DOHH2 (cell line): ENCODE measurements around the gene EPS15.

Source experiments
- H3F3A ChIP-seq: fragments of 200-600 bp; sonication (generic), shearing (Covaris generic); 2 replicates; pipeline ENCODE4 v1.6.0; 2016; ENCODE audit warnings: antibody characterized with exemption, mild to moderate bottlenecking; ENCODE audit not compliant: control insufficient read depth, insufficient read depth
- H3K27ac ChIP-seq: fragments of 200-600 bp; sonication (generic); 2 replicates; pipeline ENCODE4 v1.5.1; 2014; ENCODE audit warnings: low read depth, mild to moderate bottlenecking, low read length, moderate library complexity
- H3K27me3 ChIP-seq: fragments of 200-600 bp; sonication (generic); 2 replicates; pipeline ENCODE4 v1.6.1; 2014; ENCODE audit warnings: mild to moderate bottlenecking, low read length, mixed read lengths; ENCODE audit not compliant: control insufficient read depth
- H3K36me3 ChIP-seq: fragments of 200-600 bp; sonication (generic); 2 replicates; pipeline ENCODE4 v1.6.1; 2014; ENCODE audit warnings: mild to moderate bottlenecking, low read length, moderate library complexity, mixed read lengths; ENCODE audit not compliant: control insufficient read depth
- H3K4me1 ChIP-seq: fragments of 200-600 bp; sonication (generic); 2 replicates; pipeline ENCODE4 v1.6.1; 2014; ENCODE audit warnings: mild to moderate bottlenecking, low read length, mixed read lengths; ENCODE audit not compliant: control insufficient read depth
- H3K4me2 ChIP-seq: fragments of 200-600 bp; sonication (generic); 2 replicates; pipeline ENCODE4 v1.6.0; 2014; ENCODE audit warnings: mild to moderate bottlenecking, low read length, moderate library complexity
- H3K4me3 ChIP-seq: fragments of 200-600 bp; sonication (generic); 2 replicates; pipeline ENCODE4 v1.5.1; 2014; ENCODE audit warnings: mild to moderate bottlenecking, low read length, mixed read lengths
- H3K79me2 ChIP-seq: fragments of 200-600 bp; sonication (generic); 2 replicates; pipeline ENCODE4 v1.6.1; 2014; ENCODE audit warnings: mild to moderate bottlenecking, low read length, mixed read lengths; ENCODE audit not compliant: control insufficient read depth
- H3K9me2 ChIP-seq: fragments of 200-600 bp; sonication (generic); replicated peaks from 2 replicates; pipeline ENCODE4 v1.6.1; 2014; ENCODE audit warnings: mild to moderate bottlenecking, low read length, mixed read lengths; ENCODE audit not compliant: control insufficient read depth
- H3K9me3 ChIP-seq: fragments of 200-600 bp; sonication (generic); 2 replicates; pipeline ENCODE4 v1.6.1; 2014; ENCODE audit warnings: antibody characterized with exemption, low read length, mixed read lengths; ENCODE audit not compliant: control insufficient read depth, insufficient read depth
- H4K20me1 ChIP-seq: fragments of 200-600 bp; sonication (generic); 2 replicates; pipeline ENCODE4 v1.6.0; 2014; ENCODE audit warnings: low read depth, mild to moderate bottlenecking, antibody characterized with exemption, low read length, moderate library complexity; ENCODE audit not compliant: control insufficient read depth, insufficient read depth
- EZH2phosphoT487 ChIP-seq: fragments of 200-600 bp; sonication (generic); IDR thresholded peaks from 2 replicates; pipeline ENCODE4 v1.6.1; 2017; ENCODE audit warnings: borderline replicate concordance, mild to moderate bottlenecking, antibody characterized with exemption, low read length, moderate library complexity, mixed read lengths
- TF ChIP-seq, protein P1 (sequence below): fragments of 200-600 bp; sonication (generic); IDR thresholded peaks from one replicate; pipeline ENCODE4 v1.5.1; 2014; ENCODE audit warnings: antibody characterized with exemption, mild to moderate bottlenecking, low read depth, low read length; ENCODE audit not compliant: poor library complexity, severe bottlenecking

EPS15 gene

DNA sequence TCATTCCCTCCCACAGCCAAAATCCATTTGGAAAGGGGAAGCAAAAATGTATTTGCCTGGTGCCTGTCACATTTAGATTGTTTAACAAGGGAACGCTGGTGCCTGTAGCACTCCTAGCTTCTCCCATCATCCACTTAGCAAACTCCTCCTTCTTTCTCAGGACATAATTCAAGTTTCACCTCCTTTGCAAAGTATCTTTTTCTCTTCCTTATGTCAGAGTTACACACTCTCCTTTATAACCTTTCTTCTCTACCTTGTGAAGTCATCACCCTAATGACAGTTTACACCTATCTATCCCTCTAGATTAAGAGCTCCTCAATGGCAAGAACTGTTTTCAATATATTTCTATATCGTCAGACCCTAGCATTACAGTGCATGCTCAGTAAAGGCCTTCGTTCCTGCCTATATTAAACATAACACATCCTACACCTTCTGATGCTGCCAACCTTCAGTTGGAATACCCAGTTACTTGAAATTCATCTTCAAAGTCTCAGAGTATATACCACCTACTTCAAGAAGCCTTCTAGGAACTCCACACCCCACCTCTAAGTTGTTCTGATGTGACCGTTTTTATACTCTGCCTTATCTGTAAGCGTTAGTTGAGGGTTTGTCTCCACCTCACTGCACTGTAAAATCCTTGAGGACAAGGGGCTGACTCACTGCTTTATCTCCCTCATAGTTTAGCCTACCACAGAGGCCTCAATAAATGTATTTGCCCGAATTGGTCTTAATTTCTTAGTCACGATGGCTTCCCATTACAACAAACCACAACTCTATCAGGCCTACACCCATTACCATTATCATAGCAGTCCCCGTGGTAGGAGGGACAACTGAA lies 1.0 kb upstream of the EPS15 start:
- Histone ChIP-seq H3K27ac (no peak overlapping the region), H4K20me1 (0 out of 2 replicates have a peak, but pooled peaks cover 12% of the 10 kb centered on the region), H3K9me2 (no peaks in the 10 kb centered on the region), H3K9me3 (no peaks in the 10 kb centered on the region), H3K36me3 (peaks cover 52% of the 10 kb centered on the region), H3K4me2 (peak overlapping the region; percentile 54), H3K79me2 (peaks cover 64% of the 10 kb centered on the region), H3K27me3 (no peaks in the 10 kb centered on the region), H3K4me1 (peaks cover 37% of the 10 kb centered on the region), H3F3A (peaks cover 23% of the 10 kb centered on the region), H3K4me3 (peak overlapping the region; percentile 66)
- TF ChIP-seq EZH2phosphoT487, result no peak
- TF ChIP-seq, protein P1, sequence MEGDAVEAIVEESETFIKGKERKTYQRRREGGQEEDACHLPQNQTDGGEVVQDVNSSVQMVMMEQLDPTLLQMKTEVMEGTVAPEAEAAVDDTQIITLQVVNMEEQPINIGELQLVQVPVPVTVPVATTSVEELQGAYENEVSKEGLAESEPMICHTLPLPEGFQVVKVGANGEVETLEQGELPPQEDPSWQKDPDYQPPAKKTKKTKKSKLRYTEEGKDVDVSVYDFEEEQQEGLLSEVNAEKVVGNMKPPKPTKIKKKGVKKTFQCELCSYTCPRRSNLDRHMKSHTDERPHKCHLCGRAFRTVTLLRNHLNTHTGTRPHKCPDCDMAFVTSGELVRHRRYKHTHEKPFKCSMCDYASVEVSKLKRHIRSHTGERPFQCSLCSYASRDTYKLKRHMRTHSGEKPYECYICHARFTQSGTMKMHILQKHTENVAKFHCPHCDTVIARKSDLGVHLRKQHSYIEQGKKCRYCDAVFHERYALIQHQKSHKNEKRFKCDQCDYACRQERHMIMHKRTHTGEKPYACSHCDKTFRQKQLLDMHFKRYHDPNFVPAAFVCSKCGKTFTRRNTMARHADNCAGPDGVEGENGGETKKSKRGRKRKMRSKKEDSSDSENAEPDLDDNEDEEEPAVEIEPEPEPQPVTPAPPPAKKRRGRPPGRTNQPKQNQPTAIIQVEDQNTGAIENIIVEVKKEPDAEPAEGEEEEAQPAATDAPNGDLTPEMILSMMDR, result no peak

DNA sequence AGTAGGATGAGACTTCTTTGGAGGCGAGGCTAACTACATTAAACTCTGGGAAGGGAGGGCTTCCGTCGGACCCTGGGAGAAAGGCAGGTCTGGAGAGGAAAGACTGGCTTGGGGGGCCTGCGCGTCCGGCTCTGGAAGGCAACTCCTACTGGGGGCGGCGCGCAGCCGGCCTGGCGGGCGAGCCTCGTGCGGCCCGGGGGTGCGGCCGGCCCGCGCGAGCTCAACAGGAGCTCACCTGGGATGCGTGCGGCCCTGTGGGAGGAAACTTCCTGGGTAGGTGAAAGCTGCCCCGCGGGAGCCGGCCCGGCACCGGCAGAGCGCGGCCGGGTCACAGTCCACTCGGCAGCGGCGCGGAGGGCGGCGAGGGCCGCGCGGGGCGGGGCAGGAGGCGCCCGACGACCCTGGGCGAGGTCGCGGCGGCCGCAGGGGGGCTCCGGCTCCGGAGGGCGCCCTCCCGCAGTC lies 449 bp downstream of the EPS15 start:
- peak overlapping the region; percentile 95 for H3K4me3 ChIP-seq
- H3K4me2 ChIP-seq, result peak overlapping the region; percentile 82
- H3K9me3 ChIP-seq, result no peaks in the 10 kb centered on the region
- TF ChIP-seq, protein P1, result no peak
- TF ChIP-seq EZH2phosphoT487, result no peak
- peaks cover 48% of the 10 kb centered on the region for H3K4me1 ChIP-seq
- peaks cover 42% of the 10 kb centered on the region for H3K36me3 ChIP-seq
- peak overlapping the region; percentile 99 for H3K27ac ChIP-seq
- no peaks in the 10 kb centered on the region for H3K27me3 ChIP-seq
- H3K9me2 ChIP-seq, result no peaks in the 10 kb centered on the region
- H4K20me1 ChIP-seq, result 0 out of 2 replicates have a peak, but pooled peaks cover 12% of the 10 kb centered on the region
- peaks cover 76% of the 10 kb centered on the region for H3K79me2 ChIP-seq
- peaks cover 27% of the 10 kb centered on the region for H3F3A ChIP-seq

DNA sequence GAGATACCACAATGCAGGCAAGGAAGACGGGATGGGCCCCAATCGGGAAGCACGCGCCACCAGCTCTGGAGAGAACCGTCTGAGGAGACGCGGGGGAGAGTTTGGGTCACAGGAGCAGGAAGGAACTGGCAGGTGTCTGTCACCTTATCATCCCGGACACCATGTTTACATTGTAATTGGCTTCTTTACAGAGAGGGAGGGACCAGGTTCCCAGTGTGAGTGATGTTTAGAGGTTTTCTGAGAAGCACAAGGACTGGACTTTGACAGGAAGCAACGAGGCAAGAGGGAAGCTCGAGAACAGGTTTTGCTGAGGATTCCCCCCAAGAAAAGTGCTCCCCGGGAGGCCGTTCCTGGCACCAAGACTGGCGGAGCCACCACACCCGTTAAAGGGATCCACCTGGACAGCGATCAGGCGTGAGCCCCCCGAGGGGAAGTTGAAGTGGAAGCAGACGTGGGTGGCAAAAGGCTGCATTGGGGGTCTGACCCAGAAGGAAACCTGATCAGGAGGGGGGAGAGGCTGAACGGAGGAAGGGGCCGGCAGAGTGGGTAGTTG lies 957 bp downstream of the EPS15 start:
- peaks cover 81% of the 10 kb centered on the region for H3K79me2 ChIP-seq
- H3F3A ChIP-seq, result peaks cover 32% of the 10 kb centered on the region
- no peak for TF ChIP-seq EZH2phosphoT487
- TF ChIP-seq, protein P1, result no peak
- peaks cover 38% of the 10 kb centered on the region for H3K36me3 ChIP-seq
- H3K4me1 ChIP-seq, result peaks cover 53% of the 10 kb centered on the region
- peak overlapping the region; percentile 99 for H3K27ac ChIP-seq
- H3K9me2 ChIP-seq, result no peaks in the 10 kb centered on the region
- peak overlapping the region; percentile 95 for H3K4me3 ChIP-seq
- no peaks in the 10 kb centered on the region for H3K27me3 ChIP-seq
- H3K9me3 ChIP-seq, result no peaks in the 10 kb centered on the region
- 0 out of 2 replicates have a peak, but pooled peaks cover 12% of the 10 kb centered on the region for H4K20me1 ChIP-seq
- H3K4me2 ChIP-seq, result peak overlapping the region; percentile 82
